ENCODE data around the gene ATIC.

Gene ATIC

DNA sequence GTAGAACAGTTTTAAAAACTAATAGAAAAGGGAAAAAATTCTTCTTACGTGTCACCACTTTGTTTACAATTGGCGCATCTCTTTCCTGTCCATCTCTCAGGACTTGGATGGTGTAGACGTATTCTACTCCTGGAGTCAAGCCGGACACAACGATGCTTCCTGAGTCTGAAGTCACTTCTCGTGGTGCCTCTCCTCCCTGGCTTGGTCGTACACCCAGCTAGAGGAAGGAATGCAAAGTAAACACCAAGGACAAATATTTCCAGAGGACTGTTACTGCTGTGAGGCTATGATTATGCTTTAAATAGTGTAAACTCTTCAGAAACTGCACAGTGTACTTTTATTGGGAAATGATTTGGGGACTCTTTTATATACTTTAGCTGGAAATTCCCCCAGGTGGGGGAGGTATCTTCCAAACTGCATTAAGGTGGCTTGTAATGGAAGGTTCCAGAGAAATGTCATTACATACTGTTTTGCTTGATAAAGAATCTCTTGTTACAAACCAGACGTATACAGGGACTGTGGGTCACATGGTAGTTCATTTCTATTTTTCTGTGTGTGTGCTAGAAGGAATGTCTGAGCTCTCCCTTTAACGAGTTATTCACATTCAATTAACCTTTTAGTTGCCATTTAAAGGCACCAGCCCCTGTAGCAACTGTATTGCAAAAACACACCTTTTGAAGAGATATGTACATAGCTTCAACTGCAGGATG lies 85.9 kb downstream of the ATIC start:
- H3K9me2 ChIP-seq (replicated peaks; ENCODE audit: low read depth, low read length): no peaks in the 10 kb centered on the region
- H3K27me3 ChIP-seq (ENCODE audit: insufficient read depth, low read length, poor library complexity, severe bottlenecking): no peaks in the 10 kb centered on the region
- no peak overlapping the region for H3K9ac ChIP-seq (ENCODE audit: low read depth, low read length, poor library complexity, severe bottlenecking)
- no peak overlapping the region for H3K4me2 ChIP-seq (ENCODE audit: low read depth, low read length, poor library complexity, severe bottlenecking)
- no peaks in the 10 kb centered on the region for H3K4me1 ChIP-seq (ENCODE audit: insufficient read depth, low read length, poor library complexity, severe bottlenecking)
- H3K4me3 ChIP-seq (ENCODE audit: low read length, poor library complexity, severe bottlenecking): no peak overlapping the region
- TF ChIP-seq, protein P1, sequence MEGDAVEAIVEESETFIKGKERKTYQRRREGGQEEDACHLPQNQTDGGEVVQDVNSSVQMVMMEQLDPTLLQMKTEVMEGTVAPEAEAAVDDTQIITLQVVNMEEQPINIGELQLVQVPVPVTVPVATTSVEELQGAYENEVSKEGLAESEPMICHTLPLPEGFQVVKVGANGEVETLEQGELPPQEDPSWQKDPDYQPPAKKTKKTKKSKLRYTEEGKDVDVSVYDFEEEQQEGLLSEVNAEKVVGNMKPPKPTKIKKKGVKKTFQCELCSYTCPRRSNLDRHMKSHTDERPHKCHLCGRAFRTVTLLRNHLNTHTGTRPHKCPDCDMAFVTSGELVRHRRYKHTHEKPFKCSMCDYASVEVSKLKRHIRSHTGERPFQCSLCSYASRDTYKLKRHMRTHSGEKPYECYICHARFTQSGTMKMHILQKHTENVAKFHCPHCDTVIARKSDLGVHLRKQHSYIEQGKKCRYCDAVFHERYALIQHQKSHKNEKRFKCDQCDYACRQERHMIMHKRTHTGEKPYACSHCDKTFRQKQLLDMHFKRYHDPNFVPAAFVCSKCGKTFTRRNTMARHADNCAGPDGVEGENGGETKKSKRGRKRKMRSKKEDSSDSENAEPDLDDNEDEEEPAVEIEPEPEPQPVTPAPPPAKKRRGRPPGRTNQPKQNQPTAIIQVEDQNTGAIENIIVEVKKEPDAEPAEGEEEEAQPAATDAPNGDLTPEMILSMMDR (conservative IDR thresholded peaks at IDR 0.05; ENCODE audit: low read length): no peak
- no peak for TF ChIP-seq EZH2phosphoT487 (IDR thresholded peaks at IDR 0.05; ENCODE audit: borderline replicate concordance)
- H3F3A ChIP-seq (ENCODE audit: low read depth): no peaks in the 10 kb centered on the region
- H3K36me3 ChIP-seq (ENCODE audit: insufficient read depth, low read length): no peaks in the 10 kb centered on the region
- no peaks in the 10 kb centered on the region for H3K79me2 ChIP-seq (ENCODE audit: insufficient read depth, low read length)
- no peaks in the 10 kb centered on the region for H4K20me1 ChIP-seq (ENCODE audit: insufficient read depth, low read length, poor library complexity, severe bottlenecking)
- no peaks in the 10 kb centered on the region for H3K9me3 ChIP-seq (ENCODE audit: insufficient read depth, low read depth, low read length)
- H2AFZ ChIP-seq (ENCODE audit: low read length): no peak overlapping the region

DNA sequence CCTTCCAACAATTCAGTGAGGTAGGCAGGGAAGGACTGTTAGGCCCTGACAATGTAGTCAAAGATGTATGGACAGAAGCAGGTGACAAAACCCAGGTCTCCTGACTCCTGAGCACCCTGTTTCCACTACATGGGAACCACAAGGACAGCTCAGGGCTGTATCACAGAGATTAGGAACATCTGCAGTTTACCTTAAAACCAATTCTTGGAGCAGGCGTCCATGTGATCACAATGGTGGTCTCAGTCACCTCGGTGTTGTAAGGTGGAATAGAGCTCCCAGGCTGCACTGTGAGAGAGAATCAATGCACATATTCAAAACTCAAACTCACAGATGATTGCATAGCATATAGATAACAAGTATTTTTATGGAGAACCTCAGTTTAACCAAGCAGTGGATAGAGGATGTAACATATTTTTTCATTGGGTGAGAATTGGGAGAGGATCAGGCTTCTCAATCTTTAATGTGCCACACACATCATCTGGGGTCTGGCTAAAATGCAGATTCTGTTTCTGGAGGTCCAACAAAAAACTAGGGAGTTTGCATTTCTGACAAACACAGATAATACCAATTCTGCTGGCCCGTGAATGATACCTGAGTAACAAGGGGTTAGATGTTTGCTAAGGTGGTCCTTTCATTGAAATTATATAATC lies 87.3 kb downstream of the ATIC start:
- Histone ChIP-seq H3F3A (ENCODE audit: low read depth) (no peaks in the 10 kb centered on the region), H2AFZ (ENCODE audit: low read length) (no peak overlapping the region), H3K36me3 (ENCODE audit: insufficient read depth, low read length) (no peaks in the 10 kb centered on the region), H3K79me2 (ENCODE audit: insufficient read depth, low read length) (no peaks in the 10 kb centered on the region), H3K27me3 (ENCODE audit: insufficient read depth, low read length, poor library complexity, severe bottlenecking) (no peaks in the 10 kb centered on the region), H3K4me1 (ENCODE audit: insufficient read depth, low read length, poor library complexity, severe bottlenecking) (no peaks in the 10 kb centered on the region), H3K9ac (ENCODE audit: low read depth, low read length, poor library complexity, severe bottlenecking) (no peak overlapping the region), H4K20me1 (ENCODE audit: insufficient read depth, low read length, poor library complexity, severe bottlenecking) (no peaks in the 10 kb centered on the region), H3K9me3 (ENCODE audit: insufficient read depth, low read depth, low read length) (no peaks in the 10 kb centered on the region), H3K9me2 (replicated peaks; ENCODE audit: low read depth, low read length) (no peaks in the 10 kb centered on the region), H3K4me3 (ENCODE audit: low read length, poor library complexity, severe bottlenecking) (no peak overlapping the region), H3K4me2 (ENCODE audit: low read depth, low read length, poor library complexity, severe bottlenecking) (no peak overlapping the region)
- TF ChIP-seq, protein P1 (conservative IDR thresholded peaks at IDR 0.05; ENCODE audit: low read length): no peak
- no peak for TF ChIP-seq EZH2phosphoT487 (IDR thresholded peaks at IDR 0.05; ENCODE audit: borderline replicate concordance)
